Heart left ventricle (tissue), 13 donors: ENCODE measurements around the gene DIAPH3.

Source experiments
- POLR2A ChIP-seq, 2 donors: fragments of 450-650 bp; IDR thresholded peaks; one replicate each; pipeline ENCODE4 v1.6.1; 2017; ENCODE audit warnings: antibody characterized with exemption in 2 of 2, mild to moderate bottlenecking in 2 of 2, moderate library complexity in 2 of 2
- TF ChIP-seq, protein P1 (sequence below), 12 donors: fragments of 200-600 bp; sonication (generic) in 4 of 12; IDR thresholded peaks; one replicate each; pipeline versions ENCODE4 v1.5.0 to v1.8.0; 2018 to 2022; ENCODE audit warnings: antibody characterized with exemption in 12 of 12, mild to moderate bottlenecking in 5 of 12
- donor health status: ischemic (EF 13 %, LVEDD 7.1; RV severe dilation, severe dysfunction).
- donor health status: DM: no; HTN: yes; CAD: no.
- donor health status: DM: no; HTN: no; CAD: no.
- donor health status: ischemic (EF 25% LVEDD 6.9; RV normal size, moderate dysfunction).
- donor health status: ischemic (EF 25% LVEDD 5.7; RV mildly dilated, moderate dysfunction).
- donor health status: ischemic (EF 35%, LVEDD 5.7; RV mildly dilated, moderate dysfunction).
- donor health status: nonischemic (EF 11% LVEDD 7.7; RV severe dilation, severe dysfunction).
- donor health status: DM: yes; HTN: yes; CAD: no.
- donor health status: PGD.
- donor health status: ischemic (EF 29% LVEDD 5.4; RV normal size, mild dysfunction).
- donor health status: nonischemic (EF 23%, LVEDD 6.1; RV moderate dilation, normal function).

DNA sequence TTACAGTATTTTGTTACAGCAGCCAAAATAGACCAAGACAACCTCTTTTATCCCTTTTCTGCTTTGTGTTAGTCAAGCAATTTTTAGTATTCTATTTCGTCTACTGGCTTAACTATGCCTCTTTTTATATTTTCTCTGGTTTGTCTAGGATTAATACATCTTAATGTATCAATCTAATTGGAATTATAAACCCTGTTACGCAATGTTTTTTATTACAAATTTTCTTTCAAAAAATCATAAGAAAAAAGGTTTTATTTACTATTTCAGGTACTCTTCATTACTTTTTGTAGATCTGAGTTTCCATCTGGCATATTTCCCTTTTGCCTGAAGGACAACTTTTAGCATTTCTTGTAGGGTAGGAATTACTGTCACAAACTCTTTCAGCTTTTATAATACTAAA lies 275.3 kb downstream of the DIAPH3 start:
- no peak for TF ChIP-seq POLR2A (IDR thresholded peaks at IDR 0.05)
- TF ChIP-seq, protein P1, sequence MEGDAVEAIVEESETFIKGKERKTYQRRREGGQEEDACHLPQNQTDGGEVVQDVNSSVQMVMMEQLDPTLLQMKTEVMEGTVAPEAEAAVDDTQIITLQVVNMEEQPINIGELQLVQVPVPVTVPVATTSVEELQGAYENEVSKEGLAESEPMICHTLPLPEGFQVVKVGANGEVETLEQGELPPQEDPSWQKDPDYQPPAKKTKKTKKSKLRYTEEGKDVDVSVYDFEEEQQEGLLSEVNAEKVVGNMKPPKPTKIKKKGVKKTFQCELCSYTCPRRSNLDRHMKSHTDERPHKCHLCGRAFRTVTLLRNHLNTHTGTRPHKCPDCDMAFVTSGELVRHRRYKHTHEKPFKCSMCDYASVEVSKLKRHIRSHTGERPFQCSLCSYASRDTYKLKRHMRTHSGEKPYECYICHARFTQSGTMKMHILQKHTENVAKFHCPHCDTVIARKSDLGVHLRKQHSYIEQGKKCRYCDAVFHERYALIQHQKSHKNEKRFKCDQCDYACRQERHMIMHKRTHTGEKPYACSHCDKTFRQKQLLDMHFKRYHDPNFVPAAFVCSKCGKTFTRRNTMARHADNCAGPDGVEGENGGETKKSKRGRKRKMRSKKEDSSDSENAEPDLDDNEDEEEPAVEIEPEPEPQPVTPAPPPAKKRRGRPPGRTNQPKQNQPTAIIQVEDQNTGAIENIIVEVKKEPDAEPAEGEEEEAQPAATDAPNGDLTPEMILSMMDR (IDR thresholded peaks at IDR 0.05): no peak
